ENCODE measurements around the gene PPM1L.

Gene PPM1L

DNA sequence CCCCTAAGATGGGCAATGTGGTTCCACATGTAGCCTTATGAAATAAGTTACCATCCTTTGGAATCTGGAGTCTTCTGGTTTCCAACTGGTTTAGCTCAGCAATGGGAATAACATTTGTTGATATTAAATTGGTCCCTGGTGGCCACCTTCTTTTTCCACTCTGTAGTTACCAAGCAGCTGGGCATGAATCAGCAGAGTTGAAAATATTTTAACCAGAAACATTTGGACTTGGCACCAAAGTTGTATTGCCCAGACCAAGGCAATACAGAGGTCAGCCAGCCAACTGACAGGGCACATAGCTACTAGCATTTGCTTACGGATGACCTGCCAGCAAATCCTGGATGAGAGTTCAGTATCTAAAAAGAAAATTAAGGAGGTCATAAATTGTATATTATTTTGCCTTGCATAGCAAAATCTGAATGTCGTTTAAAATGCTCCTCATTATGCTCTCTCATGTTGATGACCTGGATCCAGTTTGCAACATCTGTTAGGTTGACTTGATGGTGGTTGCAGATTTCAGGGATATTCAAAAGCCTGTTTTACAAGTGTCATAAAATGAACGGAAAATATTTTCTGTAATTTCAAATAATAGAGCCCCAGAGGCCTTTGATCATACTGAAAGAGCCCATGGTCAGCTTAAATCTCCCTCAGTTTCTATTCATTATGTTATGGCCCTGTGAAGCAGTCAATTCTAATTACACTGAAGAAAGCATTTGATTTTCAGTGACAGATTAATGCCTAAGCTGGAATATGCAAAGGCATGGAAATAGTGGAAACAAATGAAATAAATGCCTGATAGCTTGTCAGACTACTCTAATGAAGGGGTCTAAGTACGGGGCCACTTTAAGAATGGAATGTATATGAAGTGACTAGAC lies 54.6 kb downstream of the PPM1L start:
- H3K27ac ChIP-seq (ENCODE audit: low read depth, low read length), result no peak overlapping the region
- no peak overlapping the region for H3K9ac ChIP-seq (ENCODE audit: low read length)
- no peaks in the 10 kb centered on the region for H3K9me3 ChIP-seq (ENCODE audit: low read length)
- H3K4me1 ChIP-seq (ENCODE audit: insufficient read depth, low read length), result peaks cover 58% of the 10 kb centered on the region
- H3K4me3 ChIP-seq (ENCODE audit: low read depth in 1 of 2, low read length in 2 of 2), result no peak overlapping the region
- H3K36me3 ChIP-seq (ENCODE audit: insufficient read depth, low read length), result no peaks in the 10 kb centered on the region
- H3K27me3 ChIP-seq (ENCODE audit: control insufficient read depth in 1 of 2, insufficient read depth in 2 of 2, low read length in 2 of 2), result no peaks in the 10 kb centered on the region

DNA sequence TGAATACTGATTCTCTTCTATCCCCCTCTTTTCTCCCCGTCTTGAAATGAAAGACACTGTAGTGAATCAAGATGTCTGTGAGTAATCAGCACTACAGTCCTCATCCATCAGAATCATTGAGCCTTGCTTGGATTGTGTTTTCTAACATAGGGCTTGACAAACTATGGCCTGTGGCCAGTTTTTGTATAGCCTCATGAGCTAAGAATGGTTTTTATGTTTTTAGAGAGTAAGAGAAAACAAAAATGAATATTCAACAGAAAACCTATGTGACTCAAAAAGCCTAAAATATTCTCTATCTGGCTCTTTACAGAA lies 55.2 kb downstream of the PPM1L start:
- Histone ChIP-seq H3K36me3 (ENCODE audit: insufficient read depth, low read length) (no peaks in the 10 kb centered on the region), H3K9ac (ENCODE audit: low read length) (no peak overlapping the region), H3K4me3 (ENCODE audit: low read depth in 1 of 2, low read length in 2 of 2) (no peak overlapping the region), H3K27ac (ENCODE audit: low read depth, low read length) (no peak overlapping the region), H3K4me1 (ENCODE audit: insufficient read depth, low read length) (peaks cover 52% of the 10 kb centered on the region), H3K27me3 (ENCODE audit: control insufficient read depth in 1 of 2, insufficient read depth in 2 of 2, low read length in 2 of 2) (no peaks in the 10 kb centered on the region), H3K9me3 (ENCODE audit: low read length) (no peaks in the 10 kb centered on the region)

DNA sequence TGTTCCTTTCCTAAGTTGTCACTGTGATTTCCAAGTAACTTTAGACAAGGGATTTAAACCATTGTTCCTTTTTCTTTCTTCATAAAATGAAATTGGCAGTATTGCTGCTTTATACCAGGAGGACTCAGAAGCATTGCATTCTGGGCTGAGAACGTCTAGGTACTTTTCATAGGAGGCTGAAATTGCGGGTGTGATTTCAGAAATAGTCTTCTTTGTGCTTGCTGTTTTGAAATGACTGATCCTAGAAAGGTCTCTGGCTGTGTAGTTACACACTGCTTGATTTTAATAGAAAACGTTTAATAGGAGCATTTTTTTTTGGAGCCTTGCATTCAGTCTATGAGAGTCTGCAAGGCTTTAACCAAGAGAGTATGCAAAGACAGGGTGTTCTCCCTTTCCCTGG lies 56.3 kb downstream of the PPM1L start:
- H3K36me3 ChIP-seq (ENCODE audit: insufficient read depth, low read length), result no peaks in the 10 kb centered on the region
- no peak overlapping the region for H3K9ac ChIP-seq (ENCODE audit: low read length)
- H3K4me3 ChIP-seq (ENCODE audit: low read depth in 1 of 2, low read length in 2 of 2), result no peak overlapping the region
- no peaks in the 10 kb centered on the region for H3K27me3 ChIP-seq (ENCODE audit: control insufficient read depth in 1 of 2, insufficient read depth in 2 of 2, low read length in 2 of 2)
- H3K9me3 ChIP-seq (ENCODE audit: low read length), result no peaks in the 10 kb centered on the region
- H3K4me1 ChIP-seq (ENCODE audit: insufficient read depth, low read length), result peaks cover 47% of the 10 kb centered on the region
- no peak overlapping the region for H3K27ac ChIP-seq (ENCODE audit: low read depth, low read length)

DNA sequence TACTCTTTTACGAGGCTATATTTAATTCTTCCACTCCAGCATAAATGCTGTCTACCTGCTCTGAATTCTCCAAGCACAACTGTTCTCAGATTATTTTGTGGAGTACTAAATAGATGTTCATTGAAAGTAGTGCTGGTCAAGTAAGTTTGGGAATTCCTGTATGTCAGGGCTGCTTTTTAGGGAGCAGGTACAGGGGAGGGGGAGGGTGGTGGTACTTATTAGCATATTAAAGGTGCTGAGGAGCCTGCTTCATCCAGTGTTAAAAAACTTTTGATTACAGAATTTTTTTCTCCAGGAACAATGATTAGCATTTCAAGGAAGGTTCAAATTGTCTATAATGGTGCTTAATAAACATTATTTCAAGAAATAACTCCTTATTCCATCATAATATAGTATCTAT lies 59.2 kb downstream of the PPM1L start:
- Histone ChIP-seq H3K27me3 (ENCODE audit: control insufficient read depth in 1 of 2, insufficient read depth in 2 of 2, low read length in 2 of 2) (no peaks in the 10 kb centered on the region), H3K27ac (ENCODE audit: low read depth, low read length) (no peak overlapping the region), H3K9me3 (ENCODE audit: low read length) (no peaks in the 10 kb centered on the region)

DNA sequence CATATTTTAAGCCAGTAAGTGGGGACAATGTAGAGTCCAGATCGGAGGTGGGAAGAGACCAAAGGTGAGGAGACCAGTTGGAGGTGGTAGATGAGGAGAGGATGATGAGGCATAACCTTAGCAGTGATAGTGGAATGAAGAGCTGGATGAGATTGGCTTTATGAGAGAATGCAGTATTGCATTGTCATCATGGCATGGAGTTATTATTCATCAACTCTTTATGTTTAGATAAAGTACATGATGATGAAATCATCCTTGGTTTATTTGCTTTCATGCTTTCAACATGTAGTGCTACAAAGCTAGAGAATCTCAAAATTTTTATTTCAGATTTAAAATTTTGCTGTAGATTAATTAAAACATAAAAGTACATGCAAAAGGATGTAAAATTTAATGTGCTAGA lies 64.0 kb downstream of the PPM1L start:
- H3K36me3 ChIP-seq (ENCODE audit: insufficient read depth, low read length), result no peaks in the 10 kb centered on the region
- no peaks in the 10 kb centered on the region for H3K9me3 ChIP-seq (ENCODE audit: low read length)
- H3K9ac ChIP-seq (ENCODE audit: low read length), result no peak overlapping the region
- no peaks in the 10 kb centered on the region for H3K4me1 ChIP-seq (ENCODE audit: insufficient read depth, low read length)
- no peak overlapping the region for H3K4me3 ChIP-seq (ENCODE audit: low read depth in 1 of 2, low read length in 2 of 2)
- H3K27ac ChIP-seq (ENCODE audit: low read depth, low read length), result no peak overlapping the region
- H3K27me3 ChIP-seq (ENCODE audit: control insufficient read depth in 1 of 2, insufficient read depth in 2 of 2, low read length in 2 of 2), result no peaks in the 10 kb centered on the region

More for the DNA sequence above, 59.2 kb downstream of the PPM1L start:
- Histone ChIP-seq H3K36me3 (ENCODE audit: insufficient read depth, low read length) (no peaks in the 10 kb centered on the region), H3K4me1 (ENCODE audit: insufficient read depth, low read length) (peaks cover 20% of the 10 kb centered on the region), H3K4me3 (ENCODE audit: low read depth in 1 of 2, low read length in 2 of 2) (no peak overlapping the region), H3K9ac (ENCODE audit: low read length) (no peak overlapping the region)

DNA sequence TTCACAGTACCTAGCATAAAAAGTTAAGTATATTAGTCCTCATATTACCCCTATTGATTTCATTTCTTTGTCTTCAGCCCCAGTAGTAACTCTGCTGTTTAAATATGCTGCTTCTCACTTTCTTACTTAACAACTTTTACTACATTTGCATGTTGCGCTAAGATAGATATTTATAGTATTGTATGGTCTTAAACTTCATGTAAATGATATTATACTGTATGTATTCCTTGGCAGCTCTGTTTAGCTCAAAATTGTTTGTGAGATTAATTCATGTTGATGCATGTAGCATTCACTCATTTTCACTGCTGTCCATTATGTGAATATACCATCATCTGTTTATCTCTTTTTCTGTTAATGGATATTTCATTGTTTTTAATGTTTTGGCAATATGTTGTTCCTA lies 64.4 kb downstream of the PPM1L start:
- Histone ChIP-seq H3K9me3 (ENCODE audit: low read length) (no peaks in the 10 kb centered on the region), H3K27me3 (ENCODE audit: control insufficient read depth in 1 of 2, insufficient read depth in 2 of 2, low read length in 2 of 2) (no peaks in the 10 kb centered on the region), H3K4me1 (ENCODE audit: insufficient read depth, low read length) (no peaks in the 10 kb centered on the region), H3K4me3 (ENCODE audit: low read depth in 1 of 2, low read length in 2 of 2) (no peak overlapping the region), H3K36me3 (ENCODE audit: insufficient read depth, low read length) (no peaks in the 10 kb centered on the region), H3K9ac (ENCODE audit: low read length) (no peak overlapping the region), H3K27ac (ENCODE audit: low read depth, low read length) (no peak overlapping the region)

DNA sequence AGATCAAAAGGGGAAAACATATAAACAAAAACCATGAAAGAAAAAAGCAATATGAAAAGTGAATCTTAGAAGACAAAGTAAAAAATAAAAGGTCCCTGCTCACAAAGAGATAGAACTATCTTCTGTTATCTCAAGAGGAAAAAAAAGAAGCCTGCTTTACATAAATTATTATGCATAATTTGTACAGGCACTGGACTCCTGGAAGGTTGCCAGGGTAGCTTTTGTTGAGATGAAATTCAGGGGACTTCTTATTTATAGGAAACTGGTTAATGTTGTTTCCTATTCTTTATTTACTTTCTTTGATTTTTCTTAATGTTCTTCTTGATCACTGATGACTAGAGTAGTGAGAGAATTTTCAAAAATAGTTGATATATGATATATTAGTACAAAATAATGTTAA lies 66.9 kb downstream of the PPM1L start:
- H3K36me3 ChIP-seq (ENCODE audit: insufficient read depth, low read length), result no peaks in the 10 kb centered on the region
- H3K27ac ChIP-seq (ENCODE audit: low read depth, low read length), result no peak overlapping the region
- H3K9ac ChIP-seq (ENCODE audit: low read length), result no peak overlapping the region

DNA sequence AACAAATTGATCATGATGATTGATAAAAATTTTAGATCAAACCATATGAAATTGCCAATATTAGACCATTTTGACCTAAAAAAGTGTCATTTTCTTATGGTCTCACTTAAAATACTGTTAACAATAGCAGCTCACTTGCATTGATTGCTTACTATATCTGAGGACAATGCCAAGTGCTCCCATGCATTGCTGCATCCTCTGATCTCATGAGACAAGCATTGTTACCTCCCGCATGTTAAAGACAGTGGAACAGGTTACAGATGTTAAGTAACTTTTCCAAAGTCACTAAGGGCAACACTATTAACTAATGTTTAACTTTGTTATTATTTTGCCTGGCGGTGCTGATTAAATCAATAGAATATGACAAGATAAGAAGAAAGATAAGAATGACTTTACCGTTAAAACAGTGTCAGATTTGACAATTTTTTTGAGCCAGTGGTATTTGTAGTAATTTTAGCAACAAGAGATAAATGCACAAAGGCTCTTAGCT lies 69.3 kb downstream of the PPM1L start:
- Histone ChIP-seq H3K4me1 (ENCODE audit: insufficient read depth, low read length) (no peaks in the 10 kb centered on the region), H3K27ac (ENCODE audit: low read depth, low read length) (no peak overlapping the region), H3K4me3 (ENCODE audit: low read depth in 1 of 2, low read length in 2 of 2) (no peak overlapping the region), H3K9me3 (ENCODE audit: low read length) (no peaks in the 10 kb centered on the region), H3K9ac (ENCODE audit: low read length) (no peak overlapping the region), H3K27me3 (ENCODE audit: control insufficient read depth in 1 of 2, insufficient read depth in 2 of 2, low read length in 2 of 2) (no peaks in the 10 kb centered on the region), H3K36me3 (ENCODE audit: insufficient read depth, low read length) (no peaks in the 10 kb centered on the region)

More for the DNA sequence above, 66.9 kb downstream of the PPM1L start:
- no peak overlapping the region for H3K4me3 ChIP-seq (ENCODE audit: low read depth in 1 of 2, low read length in 2 of 2)
- H3K27me3 ChIP-seq (ENCODE audit: control insufficient read depth in 1 of 2, insufficient read depth in 2 of 2, low read length in 2 of 2), result no peaks in the 10 kb centered on the region
- no peaks in the 10 kb centered on the region for H3K4me1 ChIP-seq (ENCODE audit: insufficient read depth, low read length)
- H3K9me3 ChIP-seq (ENCODE audit: low read length), result no peaks in the 10 kb centered on the region

DNA sequence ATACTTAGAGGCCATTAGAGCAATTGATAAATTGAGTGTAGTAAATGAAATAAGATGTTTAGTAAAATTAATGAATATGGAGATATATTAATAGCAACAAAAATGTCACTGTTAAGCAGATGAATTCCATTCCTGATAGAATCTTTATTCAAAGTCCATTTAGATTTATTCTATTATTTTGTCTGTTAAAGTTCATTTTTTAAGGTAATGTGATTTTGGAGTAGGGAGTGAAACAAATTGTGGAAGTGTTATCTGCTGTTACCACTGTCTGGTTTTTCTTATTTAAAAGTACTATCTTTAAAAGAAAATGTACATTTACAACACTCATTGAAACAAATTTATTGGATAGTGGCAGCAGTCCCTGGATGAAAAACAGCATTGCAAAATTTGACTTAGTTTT lies 70.4 kb downstream of the PPM1L start:
- Histone ChIP-seq H3K9ac (ENCODE audit: low read length) (no peak overlapping the region), H3K4me1 (ENCODE audit: insufficient read depth, low read length) (no peaks in the 10 kb centered on the region), H3K27ac (ENCODE audit: low read depth, low read length) (no peak overlapping the region)

DNA sequence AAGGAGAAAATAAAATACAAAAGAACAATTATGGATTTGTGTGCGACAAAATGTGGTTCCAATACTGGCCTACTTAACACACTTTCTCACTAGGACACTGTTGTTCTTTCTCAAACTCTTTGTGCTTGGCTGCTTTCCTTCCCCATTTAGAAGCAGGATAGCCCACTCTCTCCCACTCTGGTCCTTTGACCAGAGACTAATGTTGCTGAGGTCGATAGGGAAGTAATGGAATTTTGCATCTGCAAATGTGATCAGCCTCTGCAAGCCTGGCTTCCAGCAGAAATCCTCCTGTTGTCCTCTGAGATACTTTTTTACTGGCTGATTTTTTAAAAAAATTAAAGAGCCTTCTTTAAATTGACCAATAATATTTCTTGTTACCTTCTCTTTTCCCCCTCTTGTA lies 71.0 kb downstream of the PPM1L start:
- no peaks in the 10 kb centered on the region for H3K9me3 ChIP-seq (ENCODE audit: low read length)
- H3K27ac ChIP-seq (ENCODE audit: low read depth, low read length), result no peak overlapping the region
- H3K36me3 ChIP-seq (ENCODE audit: insufficient read depth, low read length), result no peaks in the 10 kb centered on the region
- H3K27me3 ChIP-seq (ENCODE audit: control insufficient read depth in 1 of 2, insufficient read depth in 2 of 2, low read length in 2 of 2), result no peaks in the 10 kb centered on the region
- H3K9ac ChIP-seq (ENCODE audit: low read length), result no peak overlapping the region
- H3K4me1 ChIP-seq (ENCODE audit: insufficient read depth, low read length), result no peaks in the 10 kb centered on the region
- no peak overlapping the region for H3K4me3 ChIP-seq (ENCODE audit: low read depth in 1 of 2, low read length in 2 of 2)

More for the DNA sequence above, 70.4 kb downstream of the PPM1L start:
- H3K9me3 ChIP-seq (ENCODE audit: low read length), result no peaks in the 10 kb centered on the region
- no peak overlapping the region for H3K4me3 ChIP-seq (ENCODE audit: low read depth in 1 of 2, low read length in 2 of 2)
- no peaks in the 10 kb centered on the region for H3K27me3 ChIP-seq (ENCODE audit: control insufficient read depth in 1 of 2, insufficient read depth in 2 of 2, low read length in 2 of 2)
- H3K36me3 ChIP-seq (ENCODE audit: insufficient read depth, low read length), result no peaks in the 10 kb centered on the region

DNA sequence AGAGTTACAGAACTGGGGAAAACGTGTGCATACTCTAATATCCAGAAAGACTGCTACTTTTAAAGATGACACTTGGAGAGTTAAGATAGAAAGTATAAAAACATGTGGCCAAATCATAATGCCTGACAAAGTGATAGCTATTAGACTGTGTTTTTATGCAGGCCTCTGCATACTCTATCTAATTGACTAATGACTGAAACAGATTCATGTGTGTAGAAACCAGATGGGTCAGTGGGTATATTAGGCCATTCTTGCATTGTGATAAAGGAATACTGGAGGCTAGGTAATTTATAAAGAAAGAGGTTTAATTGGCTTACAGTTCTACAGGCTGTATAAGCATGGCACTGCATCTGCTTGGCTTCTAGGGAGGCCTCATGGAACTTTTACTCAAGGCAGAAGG lies 71.5 kb downstream of the PPM1L start:
- Histone ChIP-seq H3K27ac (ENCODE audit: low read depth, low read length) (no peak overlapping the region), H3K9ac (ENCODE audit: low read length) (no peak overlapping the region), H3K9me3 (ENCODE audit: low read length) (no peaks in the 10 kb centered on the region), H3K4me1 (ENCODE audit: insufficient read depth, low read length) (no peaks in the 10 kb centered on the region), H3K27me3 (ENCODE audit: control insufficient read depth in 1 of 2, insufficient read depth in 2 of 2, low read length in 2 of 2) (no peaks in the 10 kb centered on the region), H3K4me3 (ENCODE audit: low read depth in 1 of 2, low read length in 2 of 2) (no peak overlapping the region), H3K36me3 (ENCODE audit: insufficient read depth, low read length) (no peaks in the 10 kb centered on the region)

DNA sequence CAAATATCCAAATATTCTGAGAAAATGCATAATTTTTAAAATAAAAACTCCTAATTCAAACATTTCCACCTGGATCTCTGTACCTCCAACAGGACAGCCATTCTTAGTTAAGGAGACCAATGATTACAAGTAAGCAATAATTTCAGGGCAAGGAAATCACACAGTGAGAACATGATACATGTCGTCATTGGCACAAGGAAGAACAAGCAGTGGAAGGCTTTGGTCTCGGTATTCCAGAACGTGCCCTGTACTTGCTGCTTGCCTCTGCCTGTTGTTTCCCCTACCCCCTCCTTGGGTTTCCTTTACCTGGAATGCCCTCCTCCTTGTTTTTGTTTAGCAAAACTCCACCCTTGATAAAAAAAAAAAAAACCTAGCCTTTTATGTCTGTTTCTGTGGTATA lies 72.8 kb downstream of the PPM1L start:
- H3K36me3 ChIP-seq (ENCODE audit: insufficient read depth, low read length), result no peaks in the 10 kb centered on the region
- no peak overlapping the region for H3K27ac ChIP-seq (ENCODE audit: low read depth, low read length)
- H3K9ac ChIP-seq (ENCODE audit: low read length), result no peak overlapping the region
- no peaks in the 10 kb centered on the region for H3K9me3 ChIP-seq (ENCODE audit: low read length)
- no peaks in the 10 kb centered on the region for H3K27me3 ChIP-seq (ENCODE audit: control insufficient read depth in 1 of 2, insufficient read depth in 2 of 2, low read length in 2 of 2)
- no peak overlapping the region for H3K4me3 ChIP-seq (ENCODE audit: low read depth in 1 of 2, low read length in 2 of 2)
- no peaks in the 10 kb centered on the region for H3K4me1 ChIP-seq (ENCODE audit: insufficient read depth, low read length)
